Cortex of kidney (tissue), 1 donor: ENCODE results near the gene RCCD1.

ENCODE experiments used
- DNase-seq: peaks from one replicate; lab custom pipeline; 2025; lab: John Stamatoyannopoulos, UW

Gene RCCD1

DNA sequence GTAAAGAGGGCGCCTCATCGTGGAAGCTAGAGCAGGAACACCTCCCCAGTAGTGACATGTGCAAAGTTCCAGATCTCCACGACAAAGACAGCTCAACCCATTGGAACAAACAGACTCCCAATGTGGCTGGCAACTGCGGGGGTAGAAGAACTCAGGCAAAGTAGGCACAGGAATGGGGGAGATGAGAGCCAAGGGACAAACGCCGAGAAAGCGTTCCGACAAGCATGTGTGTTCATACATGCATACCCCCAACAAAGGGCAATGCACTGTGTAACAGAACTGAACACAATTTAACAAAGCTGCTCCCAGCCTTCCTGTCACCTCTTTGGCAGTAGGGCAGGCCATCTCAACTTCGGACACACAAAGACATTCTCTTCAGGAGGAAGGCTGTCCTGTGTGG, 11.6 kb downstream of the RCCD1 start:
- no peak for DNase-seq

DNA sequence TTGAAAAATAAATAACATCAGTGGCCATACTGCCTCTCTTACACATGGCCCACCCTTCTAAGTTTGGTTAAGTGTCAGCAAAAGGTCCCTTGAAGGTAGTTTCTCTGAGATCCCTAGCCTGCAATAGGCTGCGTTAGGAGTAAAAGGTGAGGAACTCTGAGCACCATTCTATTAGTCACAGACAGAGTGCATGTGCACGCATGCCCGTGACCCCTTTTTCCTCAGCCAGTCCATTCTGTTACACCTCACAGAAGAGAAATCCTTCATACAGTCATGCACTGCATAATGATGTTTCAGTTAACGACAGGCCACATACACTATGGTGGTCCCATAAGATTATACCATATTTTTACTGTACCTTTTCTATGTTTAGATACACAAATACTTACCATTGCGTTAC, 12.5 kb downstream of the RCCD1 start:
- DNase-seq, result no peak

DNA sequence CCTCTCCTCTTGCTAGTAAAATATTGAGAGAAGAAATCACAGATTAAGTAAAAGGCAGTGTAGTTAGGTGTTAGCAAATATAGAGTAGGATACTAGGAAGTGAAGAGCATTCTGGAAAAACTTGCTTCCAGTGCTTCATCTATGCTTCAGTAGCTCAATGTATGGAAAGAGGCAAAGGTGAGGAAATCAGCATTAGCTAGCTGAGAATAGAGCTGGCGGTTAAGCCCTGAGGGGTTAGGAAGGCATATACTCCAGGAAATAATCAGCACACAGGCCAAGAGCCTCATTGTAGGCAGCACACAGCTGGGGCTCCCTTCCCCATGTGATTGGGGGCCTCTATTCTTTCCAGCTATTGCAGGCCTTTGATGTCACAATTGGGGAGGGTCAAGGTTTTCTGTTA, 13.8 kb downstream of the RCCD1 start:
- no peak for DNase-seq

DNA sequence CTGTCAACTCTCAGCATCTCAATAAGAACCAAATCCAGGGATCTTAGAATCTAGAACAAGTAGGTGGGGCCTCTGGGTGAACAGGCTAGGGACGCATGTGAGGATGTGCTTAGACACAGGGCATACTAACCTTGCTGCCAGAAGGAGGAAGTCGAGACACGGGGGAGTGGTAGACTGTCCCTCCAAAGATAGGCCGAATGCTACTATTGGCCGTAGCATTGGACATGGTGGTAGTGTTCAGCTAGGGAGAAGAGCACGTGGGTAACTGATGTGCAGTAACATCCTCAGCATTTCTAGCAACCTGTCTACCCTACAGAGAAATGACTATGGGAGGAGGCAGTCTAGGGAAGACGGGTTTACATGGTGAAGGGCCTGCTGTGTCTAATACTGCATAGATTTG, 15.6 kb downstream of the RCCD1 start:
- no peak for DNase-seq

DNA sequence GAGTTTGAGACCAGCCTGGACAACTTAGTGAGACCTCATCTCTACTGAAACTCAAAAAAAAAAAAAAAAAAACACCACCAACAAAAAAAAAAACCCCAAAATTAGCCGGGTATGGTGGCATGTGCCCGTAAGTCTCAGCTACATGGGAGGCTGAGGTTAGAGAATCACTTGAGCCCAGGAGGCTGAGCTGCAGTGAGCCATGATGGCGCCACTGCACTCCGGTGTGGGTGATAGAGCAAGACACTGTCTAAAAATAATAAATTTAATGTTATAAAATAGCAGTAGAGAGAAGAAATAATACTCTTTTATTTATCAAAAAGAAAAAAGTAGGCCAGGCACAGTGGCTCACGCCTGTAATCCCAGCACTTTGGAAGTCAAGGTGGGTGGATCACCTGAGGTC, 17.4 kb downstream of the RCCD1 start:
- DNase-seq, result no peak

DNA sequence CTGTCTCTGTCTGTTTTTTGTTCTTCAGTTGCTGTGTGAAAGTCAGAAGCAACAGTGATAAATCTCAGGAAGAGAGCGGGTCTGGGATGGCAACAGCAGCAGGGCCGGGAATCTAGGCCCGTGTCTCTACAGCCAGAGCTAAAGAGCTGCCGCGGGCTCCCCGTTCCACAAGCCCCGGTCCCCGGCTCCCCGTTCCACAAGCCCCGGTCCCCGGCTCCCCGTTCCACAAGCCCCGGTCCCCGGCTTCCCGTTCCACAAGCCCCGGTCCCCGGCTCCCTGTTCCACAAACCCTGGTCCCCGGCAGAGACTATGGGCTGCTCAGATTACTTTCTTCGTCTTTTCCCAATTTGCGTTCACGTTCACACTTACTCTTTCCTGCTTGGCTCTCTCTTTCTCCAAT, 19.5 kb downstream of the RCCD1 start:
- DNase-seq, result no peak

DNA sequence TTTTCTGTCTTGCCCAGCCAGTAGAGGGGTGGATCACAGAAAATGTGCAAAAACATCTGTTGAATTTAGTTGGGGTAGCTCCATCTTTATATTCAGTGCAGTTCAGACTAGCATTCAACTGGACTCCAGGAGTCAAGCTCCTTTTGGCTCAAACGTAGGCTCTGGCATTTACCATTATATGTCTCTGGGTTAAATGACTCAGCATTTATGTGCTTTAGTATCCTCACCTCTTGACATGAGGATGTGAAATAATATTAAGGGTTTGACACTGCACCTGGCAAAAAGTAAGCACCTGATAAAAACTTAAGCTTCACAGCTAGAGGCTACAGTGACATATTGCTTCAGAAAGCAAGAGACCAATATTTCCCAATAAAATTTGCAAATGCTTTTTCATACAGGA, 24.9 kb downstream of the RCCD1 start:
- no peak for DNase-seq

DNA sequence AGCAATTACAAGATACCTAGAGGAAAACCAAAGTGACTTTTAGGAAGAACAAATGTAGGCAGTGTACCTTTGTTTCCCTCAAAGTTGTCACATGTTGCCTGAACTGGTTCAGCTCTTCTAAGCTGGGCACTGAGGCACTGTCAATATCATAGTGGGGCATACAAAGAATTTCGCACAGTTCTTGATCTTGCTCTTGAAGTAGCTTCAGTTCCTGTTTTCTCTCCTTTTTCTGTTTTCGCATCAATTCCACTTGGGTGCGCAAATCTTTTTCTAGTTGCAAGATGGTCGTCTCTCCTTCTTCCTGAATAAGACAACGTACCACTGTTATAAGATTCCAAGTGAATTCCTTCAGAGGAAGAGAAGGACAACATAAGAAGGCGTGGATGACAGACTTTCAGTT, 27.0 kb downstream of the RCCD1 start:
- no peak for DNase-seq

DNA sequence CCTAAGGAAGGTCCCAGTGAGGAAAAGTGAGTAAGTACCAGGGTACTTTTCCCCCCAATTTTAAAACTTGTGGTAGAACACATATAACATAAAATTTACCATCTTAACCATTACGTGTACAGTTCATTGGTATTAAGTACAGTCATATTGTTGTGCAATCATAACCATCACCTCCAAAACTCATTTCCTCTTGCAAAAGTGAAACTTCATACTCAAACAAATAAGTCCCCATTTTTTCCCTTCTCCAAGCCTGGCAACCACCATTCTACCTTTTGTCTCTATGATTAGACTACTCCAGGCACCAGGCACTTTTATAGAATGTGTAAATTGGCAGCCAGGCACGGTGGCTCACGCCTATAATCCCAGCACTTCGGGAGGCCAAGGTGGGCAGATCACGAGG, 27.5 kb downstream of the RCCD1 start:
- DNase-seq, result no peak

DNA sequence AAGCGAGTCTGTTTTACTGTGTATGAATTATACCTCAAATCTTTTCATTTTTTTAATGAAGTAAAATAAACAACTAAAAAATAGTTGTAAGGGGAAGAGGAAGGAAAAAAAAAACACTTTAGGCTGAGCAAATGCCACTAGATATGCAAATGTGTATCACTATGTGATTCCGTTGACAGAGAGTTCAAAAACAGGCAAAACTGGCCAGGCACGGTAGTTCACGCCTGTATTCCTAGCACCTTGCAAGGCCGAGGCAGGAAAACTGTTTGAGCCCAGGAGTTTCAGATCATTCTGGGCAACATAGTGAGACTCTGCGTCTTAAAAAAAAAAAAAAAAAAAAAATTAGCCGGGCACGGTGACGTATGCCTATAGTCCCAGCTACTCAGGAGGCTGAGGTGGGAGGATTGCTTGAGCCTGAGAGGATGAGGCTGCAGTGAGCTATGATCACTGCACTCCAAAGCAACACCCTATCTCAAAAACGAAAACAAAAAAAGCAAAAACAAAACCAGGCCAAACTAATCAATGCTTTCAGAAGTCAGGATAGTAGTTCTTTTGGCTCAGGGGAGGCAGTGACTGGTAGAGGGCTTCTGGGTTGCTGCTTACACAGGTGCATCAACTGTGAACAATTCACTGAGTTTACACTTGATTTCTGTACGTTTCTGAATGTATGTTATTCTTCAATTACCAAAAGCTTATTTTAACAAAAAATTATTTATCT, 32.3 kb downstream of the RCCD1 start:
- DNase-seq, result no peak

DNA sequence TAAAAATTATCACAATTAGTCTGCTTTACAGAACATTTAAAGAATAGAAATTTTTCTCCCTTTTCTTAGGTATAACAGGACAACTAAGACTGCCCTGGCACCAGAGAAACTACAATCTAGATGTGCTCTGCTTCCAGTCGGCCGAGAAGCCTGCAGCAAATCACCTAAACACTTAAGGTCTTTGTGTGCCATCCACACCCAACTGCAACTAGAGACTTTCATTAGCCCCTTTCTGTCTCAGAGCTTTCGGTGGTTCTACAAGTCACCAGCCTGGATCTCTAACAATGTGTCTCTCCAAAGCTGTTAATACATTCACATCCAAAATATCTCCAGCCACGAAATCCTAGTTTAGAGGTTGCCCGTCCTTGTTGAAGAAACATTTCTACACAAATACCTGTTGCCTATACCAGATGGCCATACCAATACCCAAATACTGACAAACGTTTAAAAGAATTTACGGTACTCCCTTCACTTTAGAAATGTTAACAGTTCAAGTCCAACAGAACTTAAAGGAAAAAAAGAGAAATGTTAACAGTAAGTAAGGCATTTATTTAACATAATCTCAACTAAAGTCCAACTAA, 33.0 kb downstream of the RCCD1 start:
- no peak for DNase-seq

DNA sequence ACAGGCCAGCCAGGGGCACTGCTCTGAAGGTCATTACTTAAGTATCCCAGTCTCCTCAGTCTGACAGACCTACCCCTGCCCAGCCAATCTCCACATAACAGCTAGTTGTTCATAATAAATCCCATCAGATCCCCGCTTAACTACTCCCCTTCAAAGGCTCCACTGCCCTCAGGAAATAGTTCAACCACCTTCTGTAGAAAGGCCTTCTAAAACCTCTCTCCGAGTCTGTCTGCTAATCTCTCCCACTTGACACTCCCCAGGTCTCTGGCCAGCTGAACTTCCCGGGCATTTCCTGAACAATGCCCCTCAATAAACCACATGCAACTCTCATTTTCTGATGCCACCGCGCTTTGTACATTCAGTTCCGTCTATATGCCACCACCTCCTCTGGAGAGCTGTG, 33.6 kb downstream of the RCCD1 start:
- no peak for DNase-seq

DNA sequence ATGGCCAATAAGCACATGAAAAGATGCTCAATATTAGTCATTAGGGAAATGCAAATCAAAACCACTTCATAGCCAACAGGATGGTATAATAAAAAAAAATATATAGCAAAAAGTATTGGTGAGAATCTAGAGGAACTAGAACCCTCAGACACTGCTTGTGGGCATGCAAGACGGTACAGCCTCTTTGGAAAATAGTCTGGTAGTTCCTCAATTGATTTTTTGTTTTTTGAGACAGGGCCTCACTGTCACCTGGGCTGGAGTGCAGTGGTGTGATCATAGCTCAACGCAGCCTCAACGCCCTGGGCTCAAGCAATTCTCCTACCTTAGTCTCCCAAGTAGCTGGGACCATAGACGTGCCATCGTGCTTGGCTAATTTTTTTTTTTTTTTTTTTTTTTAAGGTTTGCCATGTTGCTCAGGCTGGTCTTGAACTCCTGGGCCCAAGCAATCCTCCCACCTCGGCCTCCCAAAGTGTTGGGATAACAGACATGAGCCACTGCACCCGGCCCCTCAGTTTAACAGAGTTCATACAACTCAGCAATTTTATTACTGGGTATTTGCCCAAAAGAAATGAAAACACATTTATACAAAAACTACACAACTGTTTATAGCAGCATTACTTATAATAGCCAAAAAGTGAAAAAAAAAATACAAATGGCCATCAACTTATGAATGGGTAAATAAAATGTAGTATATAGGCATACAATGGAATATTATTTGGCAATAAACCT, 34.5 kb downstream of the RCCD1 start:
- no peak for DNase-seq

DNA sequence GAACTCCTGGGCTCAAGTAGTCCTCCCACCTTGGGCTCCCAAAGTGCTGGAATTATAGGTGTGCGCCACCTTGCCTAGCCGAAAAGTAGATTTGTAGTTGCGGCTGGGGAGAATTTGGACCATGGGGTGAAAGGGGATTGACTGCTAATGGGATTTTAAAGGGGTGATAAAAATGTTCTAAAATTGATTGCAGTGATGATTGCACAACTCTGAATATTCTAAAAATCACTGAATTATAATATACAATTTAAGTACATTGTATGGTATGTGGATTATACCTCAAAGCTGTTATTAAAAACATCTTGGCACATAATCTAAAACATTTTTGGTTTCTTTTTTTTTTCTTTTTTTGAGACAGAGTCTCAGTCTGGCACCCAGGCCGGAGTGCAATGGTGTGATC, 35.8 kb downstream of the RCCD1 start:
- DNase-seq, result no peak

DNA sequence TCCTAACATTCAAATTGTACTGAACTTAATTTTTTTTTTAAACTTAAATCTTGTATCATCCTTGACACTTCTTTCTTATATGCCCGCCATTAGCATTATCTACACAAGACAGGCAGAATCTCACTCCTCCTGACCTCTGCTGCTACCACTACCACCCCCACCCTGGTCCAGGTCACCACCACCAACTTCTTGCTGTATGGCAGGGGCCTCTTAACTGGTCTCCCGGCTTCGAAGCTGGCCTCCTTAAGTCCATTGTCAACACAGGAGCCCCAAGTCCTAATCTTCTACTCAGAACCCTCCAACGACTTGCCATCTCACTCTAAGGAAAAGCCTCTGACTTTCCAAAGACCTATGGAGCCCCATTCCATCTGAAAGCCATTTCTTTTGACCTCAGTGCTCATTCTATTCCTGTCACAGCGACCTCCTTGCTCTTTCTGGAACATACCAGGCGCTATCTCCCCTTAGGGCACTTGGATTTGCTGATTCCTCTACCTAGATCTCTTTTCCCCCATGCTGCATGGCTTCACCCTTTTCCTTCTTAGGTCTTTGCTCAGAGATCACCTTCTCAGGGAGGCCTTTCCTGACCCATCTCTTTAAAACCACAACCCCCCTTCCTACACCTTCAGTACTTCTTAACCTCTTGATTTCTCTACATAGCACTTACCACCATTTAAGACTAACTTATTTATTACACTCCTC, 37.1 kb downstream of the RCCD1 start:
- DNase-seq, result no peak

DNA sequence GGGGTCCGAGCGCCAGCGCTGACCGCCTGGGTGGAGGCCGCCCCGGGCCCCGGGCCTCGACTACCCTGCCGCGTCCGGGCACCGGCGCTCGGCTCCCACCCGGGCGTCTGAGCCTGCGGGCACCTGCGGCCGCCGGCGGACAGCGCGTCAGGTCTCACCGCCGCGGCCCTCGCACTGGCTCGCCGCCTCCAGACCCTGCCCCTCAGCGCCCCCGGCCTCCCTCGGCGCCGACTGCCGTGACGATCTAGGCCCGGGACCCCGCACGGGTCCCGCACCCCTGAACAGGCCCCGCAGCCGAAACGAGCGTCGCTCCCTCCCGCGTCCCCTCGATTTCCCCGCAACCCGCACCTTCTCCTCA, 39.4 kb downstream of the RCCD1 start:
- no peak for DNase-seq

DNA sequence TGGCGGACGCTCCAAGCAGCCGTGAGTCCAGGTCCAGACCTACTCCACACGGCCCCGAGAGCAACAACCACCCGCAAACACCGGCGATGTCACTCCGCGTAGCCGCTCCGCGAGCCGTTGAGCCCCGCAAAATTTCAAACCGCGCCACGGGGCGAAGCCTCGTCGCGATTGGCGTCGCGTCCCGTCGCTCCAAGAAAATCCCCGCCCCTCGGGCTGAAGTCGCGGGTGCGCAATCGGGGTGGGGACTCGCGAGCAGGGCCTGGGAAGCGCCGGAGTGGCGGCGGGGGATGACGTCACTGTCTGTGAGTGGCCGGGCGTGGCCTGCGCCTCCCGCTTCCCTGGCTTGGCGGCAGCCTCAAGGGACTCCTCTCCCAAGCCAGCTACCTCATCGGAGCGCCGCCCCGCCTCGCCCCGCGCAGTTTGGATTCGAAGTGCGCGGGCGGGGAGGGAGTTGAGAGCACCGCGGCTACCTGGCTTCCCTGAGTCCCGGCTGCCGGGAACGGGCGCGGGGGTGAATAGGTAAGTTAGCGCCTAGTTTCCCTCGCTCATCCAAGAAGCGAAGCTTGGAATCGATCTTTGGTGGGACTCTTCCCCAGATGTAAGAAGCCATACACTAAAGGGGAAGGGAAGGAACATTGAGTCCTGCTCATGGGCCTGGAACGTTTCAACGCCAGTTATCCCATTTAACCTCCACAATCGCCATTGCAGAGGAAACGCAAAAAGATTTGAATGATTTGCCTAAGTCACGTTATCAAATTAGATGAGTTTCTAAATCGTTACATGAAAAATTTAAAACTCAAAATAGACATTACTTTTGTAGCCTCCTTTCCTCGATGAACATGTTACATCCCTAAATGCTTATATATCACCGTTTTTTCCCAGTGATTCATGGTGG, 40.0 kb downstream of the RCCD1 start, which contains the start of gene PRC1:
TSS of gene PRC1 (minus strand) at position 119 of the 895 bp plus-strand sequence. CDS start at position 1, 118 bp downstream.
- DNase-seq, result peak; percentile 28

DNA sequence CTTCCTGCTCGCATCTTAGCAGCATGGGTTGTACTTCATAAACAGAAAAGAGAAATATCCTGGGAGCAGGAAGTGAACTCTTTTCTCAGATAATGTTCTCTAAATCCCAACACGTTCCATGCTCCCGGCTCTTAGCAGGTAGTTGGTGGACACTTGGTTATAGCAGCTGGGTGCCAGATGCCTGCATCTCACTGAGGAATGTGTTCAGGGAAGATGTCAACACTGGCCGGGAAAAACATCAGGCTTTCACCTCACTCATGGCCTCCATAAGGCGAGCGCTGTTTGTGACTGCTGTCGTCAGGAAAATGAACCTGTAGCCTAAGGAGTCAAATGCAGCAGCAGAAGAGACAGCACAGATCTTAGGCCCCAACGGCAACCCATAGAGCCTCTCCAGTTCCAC, 44.1 kb downstream of the RCCD1 start:
- no peak for DNase-seq

DNA sequence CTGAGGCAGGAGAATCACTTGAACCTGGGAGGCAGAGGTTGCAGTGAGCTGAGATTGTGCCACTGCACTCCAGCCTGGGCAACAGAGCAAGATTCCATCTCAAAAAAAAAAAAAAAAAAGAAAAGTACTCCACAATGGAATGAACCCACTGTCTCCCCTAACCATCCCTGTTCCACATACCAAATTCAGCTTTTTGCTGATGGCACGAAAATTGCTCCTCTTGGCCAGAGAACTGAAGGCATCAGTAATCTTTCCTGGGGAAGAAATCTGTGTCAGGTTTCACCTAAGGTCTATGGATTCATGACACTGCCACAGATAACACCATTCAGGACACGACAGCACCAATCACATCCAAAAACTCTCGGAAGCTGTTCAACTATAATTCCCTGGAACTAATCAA, 46.5 kb downstream of the RCCD1 start:
- DNase-seq, result no peak

DNA sequence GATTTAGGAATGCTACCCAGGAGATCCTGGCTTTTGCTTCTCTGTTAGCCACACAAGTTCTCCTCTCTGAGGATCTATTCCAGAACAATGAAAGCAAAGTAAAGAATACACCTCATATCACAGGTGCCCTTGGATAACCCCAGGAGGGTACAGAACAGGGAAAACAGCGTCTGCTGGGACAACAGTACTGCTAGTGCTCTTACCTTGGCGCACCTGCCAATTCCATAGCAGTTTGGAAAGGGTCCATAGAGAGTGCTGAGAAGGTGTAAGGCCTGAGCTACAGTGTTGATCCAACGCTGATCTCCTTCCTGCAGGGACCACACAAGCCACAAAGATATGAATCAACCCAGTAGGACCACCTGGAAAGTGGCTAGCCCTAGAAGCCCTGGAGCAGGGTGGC, 52.6 kb downstream of the RCCD1 start:
- no peak for DNase-seq
